ENCODE results near the gene CMKLR1.

Gene CMKLR1

DNA sequence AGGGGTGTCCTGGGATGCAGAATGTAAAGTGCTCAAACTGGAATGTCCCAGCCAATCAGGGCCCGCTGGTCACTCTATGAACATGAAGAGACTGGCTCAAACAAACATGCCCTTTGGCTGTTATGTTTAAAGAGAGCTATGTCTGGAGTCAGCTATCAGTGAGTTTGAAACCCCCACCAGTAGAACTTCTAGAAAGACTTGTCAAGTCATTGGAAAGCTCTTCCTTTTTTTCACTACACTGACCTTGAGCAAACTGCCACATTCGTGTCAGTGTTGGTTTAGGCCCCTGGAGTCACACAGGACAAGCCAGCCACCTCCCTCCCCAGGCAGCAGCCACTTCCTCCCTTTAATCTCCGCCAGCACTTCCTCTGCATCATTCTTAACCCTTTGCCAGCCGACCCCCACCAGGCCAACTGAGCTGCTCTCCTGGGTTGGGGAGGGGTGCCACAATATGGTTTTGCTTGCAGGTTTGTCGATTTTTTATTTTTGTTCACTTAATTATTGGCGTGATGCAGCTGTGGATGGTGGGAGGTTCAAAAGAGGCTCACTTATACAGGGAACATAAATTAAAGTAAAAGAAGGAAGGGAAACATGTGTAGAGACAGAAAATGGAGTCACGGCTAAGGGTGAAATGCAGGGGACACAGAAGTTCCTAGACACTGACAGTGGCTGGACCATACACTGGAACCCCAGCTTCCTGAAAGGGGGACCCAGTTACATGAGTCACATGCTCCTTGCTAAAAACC is 25.3 kb downstream of the CMKLR1 start:
- DNase-seq = no peak

DNA sequence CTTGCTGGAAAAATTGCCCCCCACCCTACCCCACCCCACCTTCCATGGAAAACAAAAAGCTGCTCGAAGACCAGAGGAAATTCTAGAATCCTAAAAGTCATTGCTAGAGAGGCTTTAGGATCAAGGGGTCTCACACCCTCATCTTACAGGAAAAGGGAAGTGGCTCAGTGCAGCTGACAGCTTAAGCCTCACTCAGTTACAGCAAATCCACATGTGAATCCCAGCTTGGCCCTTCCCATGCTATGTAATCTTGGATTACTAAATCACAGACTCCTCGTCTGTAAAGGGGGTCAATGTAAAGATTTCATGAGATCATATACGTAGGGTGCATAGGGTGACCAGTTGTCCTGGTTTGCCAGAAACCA is 25.9 kb downstream of the CMKLR1 start:
- no peak for DNase-seq

DNA sequence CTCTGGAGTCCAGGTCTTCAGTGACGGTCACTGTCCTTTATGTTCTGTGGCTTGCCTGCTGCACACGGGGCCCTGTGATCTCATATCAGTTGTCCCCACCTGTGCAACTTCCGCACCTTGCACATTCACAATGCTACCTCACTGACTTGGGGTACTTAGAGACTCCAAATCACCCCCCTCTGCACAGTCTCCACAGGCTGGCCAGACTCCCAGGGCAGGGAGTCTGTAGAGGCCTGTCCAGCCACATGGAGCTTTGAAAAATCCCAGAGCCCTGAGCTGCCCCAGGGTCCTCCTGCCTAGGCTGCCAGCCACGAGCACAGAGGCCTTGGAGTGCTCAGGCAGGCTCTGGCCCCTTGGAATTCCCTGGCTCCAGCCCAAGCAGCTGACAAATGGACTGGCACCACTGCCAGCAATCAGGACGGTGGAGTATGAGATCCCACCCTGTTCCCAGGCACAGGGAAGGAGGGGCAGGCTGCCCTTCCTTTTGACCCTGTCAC is 26.4 kb downstream of the CMKLR1 start:
- no peak for DNase-seq

DNA sequence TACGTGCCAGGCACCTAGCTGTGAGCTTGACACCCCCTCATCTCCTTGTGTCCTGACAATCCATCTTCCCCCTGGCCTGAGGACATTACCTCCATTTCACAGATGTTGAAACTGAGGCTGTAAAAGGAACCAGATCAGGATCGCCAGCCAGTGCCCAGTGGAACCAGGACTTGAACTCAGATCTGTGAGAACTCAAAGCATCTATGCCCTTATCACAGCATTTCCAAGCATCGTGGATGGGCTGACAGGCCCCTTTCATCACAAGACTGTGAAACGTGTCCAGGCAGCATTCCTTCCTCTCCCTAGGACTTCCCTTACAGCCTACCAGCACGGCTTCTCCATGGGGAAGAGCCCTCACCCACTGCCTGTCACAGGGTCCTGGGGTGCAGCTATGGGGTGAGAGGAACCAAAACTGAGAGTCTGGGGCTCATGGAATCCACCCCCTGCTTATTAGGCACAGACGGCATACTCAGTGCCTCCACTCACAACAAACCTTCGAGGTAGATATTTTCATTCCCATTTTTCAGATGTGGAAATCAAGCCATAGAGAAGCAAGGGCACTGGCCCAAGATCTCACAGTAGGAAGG is 26.9 kb downstream of the CMKLR1 start:
- DNase-seq = no peak

DNA sequence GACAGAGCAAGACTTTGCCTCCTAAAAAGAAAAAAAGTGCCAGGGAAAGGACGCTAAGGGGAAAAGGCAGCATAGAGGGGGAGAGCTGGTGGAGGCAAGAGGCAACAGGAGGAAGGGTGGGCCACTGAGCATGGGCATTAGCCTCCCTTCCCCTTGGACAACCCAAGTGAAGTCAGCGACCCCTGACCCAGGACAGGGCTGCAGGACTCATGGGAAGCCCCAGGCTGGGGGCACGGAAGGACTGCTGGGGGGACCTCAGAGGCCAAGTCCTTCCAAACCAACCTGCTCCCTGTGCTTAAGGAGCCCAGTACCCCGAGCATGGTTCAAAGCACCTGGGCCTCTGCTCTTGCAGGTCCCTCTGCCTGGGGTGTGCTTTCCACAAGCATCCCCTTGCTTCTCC is 27.5 kb downstream of the CMKLR1 start:
- no peak for DNase-seq

DNA sequence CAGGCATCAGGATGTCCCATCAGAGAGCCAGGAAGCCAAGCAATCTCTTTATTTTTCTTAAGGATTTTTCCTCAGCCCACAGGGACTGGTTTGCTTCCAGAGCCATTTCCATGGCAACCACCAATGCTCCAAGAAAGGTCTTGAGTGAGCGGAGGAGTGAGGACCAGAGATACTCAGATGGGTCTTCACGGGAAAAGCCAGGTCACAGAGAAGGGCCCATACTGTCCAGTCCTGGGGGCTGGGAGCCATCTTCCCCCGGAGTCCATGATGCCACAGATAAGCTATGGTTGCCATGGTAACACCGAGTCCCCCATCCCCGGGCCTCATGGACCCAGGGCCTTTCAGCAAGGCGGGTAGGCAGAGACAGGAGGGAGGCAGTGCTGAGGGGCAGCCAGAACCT is 28.6 kb downstream of the CMKLR1 start:
- no peak for DNase-seq

DNA sequence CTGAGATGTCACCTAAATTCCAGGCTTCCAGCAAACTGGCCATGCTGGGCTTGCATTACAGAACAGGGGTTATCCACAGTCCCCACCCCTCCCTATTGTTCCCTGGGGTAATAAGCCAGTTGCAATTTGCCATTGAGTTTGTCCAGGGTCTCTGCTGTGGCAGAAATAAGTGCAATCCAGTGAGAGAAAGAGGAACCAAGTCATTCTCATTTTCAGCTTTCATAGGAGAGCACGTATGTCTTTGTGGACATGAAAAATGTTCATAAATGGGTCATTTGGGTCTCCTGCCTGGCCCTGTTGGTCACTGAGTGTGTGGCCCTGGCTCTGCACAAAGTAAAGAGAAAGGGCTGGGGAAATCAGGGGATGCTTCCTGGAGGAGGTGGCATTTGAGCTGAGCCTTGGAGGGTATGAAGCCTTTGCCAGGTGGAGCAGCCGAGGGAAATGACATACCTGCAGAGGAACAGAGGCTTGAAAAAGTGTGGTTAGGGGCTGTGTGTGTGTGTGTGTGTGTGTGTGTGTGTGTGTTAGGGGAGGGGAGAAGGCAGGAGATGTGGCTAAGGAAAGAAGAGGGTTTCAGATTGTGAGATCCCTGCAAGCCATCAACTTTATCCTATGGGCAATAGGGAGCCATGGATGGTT is 29.3 kb downstream of the CMKLR1 start:
- DNase-seq = no peak

DNA sequence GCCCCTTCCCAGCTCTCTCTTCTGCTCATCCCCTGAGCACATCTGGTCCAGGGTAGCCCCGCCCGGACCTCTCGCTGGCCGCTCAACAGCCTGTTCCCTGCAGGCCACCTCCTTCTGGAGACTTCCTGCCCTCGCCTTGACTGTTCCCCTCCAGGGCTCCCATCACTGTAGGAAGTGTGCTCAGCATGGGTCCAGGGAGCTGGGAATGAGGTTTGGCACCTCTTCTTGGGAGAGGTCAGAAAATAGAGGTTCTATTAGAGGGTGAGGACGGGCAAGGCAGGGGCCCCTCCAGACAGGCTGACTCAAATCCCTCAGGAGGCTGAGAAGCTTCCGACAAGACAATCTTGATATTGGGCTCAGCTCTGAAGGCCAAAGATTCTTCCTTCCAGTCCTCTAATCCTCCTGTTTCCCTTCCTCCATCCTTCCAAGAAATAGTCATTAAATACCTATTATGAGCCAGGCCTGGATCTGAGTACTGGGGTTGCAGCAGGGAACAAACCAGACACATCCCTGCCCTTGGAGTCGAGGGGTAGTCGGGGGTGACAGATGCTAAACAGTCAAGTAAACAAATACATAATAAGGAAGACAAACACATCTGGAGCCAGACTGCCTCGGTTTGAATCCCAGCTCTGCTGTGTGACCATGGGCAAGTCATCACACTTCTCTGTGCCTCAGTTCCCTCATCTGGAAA is 30.6 kb downstream of the CMKLR1 start:
- DNase-seq = no peak

DNA sequence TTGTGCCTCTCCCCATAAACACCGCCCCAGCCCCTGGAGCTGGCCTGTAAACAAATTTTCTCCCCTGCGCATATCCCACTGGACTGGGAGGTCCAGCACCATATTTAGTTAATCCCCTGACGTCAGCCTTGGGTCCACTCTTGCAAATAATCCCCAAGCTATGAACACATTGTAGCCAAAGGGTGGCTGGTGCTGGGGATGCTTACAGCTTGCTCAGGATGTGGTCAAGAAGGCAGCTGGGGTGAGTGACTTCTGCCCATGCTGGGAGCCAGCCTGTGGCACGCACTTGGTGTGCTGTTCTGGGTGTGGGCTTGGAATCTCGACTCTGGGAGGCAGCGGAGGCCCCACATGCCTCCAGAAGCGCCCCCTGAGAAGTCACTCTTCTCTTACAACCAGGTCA is 32.1 kb downstream of the CMKLR1 start:
- no peak for DNase-seq

DNA sequence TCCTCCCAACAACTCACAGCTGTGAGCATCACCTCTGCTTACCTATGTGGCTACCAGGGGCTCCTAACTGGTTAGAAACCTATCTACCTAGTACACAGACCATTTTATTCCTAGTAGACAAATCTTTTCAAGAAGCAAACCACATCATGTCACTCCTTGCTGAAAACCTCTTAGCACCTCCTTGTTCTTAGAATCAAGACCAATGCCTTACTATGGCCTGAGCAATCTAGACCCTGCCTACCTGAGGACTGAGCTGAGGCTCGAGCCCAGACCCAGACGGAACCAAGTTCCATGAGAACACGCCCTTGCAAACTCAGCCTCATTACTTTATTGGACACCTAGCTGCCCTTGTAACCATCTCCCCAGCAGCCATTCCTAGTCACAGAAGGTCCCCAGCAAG is 32.6 kb downstream of the CMKLR1 start:
- no peak for DNase-seq

DNA sequence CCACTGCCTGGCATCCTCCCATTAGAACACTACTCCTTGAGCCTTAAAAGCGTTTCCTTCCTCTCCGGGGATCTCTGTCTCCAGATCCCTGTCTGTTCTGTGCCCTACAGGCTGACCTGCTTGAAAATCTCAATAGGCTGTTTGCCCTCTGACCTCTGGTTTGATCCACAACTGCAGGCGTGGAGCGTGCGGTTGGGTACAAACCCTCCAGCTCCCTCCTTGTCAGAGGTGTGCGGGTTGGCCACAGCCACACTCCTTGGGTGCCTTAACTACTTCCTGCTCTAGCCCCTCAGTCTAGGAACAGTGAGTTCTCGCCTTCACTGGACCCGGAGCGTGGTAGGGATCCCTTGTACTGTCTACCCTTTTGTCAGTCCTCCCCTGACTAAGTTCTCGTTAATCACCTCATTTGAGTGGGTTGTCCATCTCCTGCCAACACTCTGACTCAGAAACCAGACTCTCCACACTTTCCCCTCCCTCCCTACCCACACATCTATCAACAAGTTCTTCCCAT is 33.1 kb downstream of the CMKLR1 start:
- no peak for DNase-seq

DNA sequence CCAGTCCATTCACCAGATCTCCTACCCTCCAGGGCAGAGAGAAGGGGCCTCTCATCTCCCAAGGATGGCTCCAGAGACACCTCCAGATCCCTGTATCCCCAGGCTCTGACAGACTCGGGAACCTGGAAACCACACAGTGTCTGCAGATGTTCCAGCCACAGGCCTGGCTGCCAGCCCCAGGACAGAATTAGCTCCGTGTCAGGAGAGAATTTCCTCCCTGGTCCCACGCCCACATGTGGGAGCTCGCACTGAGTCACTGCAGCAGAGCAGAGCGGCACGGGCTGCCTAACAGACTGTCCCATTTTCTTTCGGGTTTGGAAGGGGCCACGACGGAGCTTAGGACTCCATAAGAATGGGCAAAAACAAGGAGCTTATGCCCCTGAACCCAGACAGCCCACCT is 33.6 kb downstream of the CMKLR1 start:
- DNase-seq = no peak

DNA sequence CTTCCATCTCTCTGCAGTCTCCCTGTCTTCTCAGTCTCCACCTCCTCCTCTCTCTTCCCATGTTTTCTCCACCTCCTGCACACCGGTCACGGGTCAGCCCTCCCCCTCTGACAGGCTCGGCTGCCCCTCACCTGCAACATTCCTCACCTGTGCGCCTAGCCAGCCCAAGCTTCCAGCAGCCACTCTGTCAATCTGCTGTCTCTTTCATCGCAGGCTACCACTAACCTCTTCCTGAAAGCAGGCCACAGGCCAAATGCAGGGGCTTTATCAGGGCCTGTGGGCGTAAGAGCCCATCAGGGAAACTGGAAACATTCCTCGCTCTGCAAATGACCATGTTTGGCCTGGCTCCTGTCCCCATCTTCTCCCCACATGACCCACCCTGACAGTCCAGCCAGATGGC is 34.5 kb downstream of the CMKLR1 start:
- no peak for DNase-seq

DNA sequence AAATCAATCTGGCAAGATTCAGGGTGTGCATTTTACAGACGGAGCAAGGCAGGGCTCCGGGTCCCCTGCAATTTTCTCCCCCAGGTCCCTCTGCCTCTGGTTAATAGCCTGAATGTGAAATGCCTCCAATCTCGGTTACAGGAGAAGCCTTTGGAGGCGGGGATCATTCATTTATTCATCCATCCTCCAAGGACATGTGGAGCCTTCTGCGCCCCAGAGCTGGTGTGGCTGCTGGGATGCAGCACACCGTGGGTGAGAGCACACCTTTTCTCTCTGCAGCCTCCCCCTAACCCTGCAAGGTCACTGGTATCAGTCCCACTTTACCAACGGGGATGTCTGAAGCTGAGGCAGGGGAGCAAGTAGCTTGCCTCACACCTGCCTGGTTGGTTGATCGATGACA is 35.4 kb downstream of the CMKLR1 start:
- no peak for DNase-seq

DNA sequence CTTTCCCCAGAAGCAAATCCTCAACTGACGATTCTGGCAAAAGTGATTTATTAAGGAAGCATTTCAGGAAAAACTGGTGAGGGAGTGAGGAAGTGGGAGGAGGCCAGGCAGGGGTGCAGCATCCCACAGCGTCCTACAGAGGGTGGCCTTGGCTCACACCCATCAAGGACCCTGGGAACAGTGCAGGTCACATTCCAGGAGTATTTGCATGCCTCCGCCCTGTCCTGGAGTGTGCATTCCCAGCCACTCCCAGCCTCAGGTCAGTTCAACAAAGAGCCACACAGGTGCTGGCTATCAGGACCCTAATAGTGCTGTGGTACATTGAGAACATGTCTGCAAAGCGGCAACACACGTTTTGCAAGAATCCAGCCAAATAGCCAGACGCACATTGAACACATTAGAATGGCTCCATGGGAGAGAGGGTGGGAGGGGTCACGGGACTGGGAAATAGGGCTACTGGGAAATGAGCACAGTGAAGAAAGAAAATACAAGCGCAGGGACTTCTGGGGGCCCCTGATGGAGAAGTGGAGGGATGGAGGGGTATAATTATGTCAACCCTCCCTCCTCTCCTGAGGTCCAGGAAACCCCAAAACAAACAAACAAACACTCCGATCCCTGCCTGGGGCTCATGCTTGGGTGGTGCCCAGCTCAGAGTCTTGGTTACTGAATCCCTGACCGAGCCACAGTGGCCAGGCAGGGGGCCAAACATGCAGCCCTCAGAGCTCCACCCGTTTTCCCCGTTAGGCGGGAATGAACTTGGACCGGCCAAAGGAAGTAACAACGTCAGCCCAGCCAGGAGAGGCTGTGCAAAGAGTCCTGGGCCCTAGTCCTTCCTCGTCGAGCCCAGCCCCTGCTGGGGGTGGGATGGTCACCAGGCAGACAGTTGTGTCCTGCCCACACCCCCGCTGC is 36.5 kb downstream of the CMKLR1 start:
- DNase-seq = no peak

DNA sequence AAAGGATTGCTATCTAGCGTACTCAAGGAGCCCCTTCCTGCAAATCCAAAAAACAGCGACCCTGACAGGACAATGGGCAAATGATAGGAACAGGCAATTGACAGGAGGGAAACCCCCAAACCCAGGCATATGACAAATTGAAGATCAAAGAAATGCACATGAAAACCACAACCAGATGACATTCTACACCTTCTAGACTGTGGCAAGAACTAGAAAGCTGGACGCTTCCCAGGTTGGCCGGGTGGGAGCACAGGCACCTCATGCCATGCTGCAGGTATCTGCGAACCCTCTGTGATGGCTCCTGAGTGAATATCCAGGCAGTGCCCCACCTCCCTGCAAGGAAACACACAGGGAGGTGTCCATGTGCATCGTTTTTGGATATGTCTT is 37.1 kb downstream of the CMKLR1 start:
- DNase-seq = no peak

DNA sequence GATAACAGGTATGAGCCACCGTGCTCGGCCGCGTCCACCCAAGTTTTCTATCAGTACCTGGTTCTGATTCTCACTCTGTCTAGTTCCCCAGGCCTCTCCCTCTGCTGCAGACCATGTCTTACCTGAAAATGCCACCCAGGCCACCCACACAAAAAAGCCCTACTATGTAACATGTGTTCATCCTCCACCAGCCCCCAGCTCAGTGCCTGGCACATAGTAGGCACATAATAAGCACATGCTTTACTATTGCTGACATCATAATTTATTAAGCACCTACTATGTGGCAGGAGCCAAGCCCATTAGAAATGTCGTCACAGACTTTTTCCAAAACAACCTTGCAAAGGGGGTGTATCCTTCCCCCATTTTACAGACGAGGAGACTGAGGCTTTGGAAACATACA is 37.8 kb downstream of the CMKLR1 start:
- DNase-seq = no peak

DNA sequence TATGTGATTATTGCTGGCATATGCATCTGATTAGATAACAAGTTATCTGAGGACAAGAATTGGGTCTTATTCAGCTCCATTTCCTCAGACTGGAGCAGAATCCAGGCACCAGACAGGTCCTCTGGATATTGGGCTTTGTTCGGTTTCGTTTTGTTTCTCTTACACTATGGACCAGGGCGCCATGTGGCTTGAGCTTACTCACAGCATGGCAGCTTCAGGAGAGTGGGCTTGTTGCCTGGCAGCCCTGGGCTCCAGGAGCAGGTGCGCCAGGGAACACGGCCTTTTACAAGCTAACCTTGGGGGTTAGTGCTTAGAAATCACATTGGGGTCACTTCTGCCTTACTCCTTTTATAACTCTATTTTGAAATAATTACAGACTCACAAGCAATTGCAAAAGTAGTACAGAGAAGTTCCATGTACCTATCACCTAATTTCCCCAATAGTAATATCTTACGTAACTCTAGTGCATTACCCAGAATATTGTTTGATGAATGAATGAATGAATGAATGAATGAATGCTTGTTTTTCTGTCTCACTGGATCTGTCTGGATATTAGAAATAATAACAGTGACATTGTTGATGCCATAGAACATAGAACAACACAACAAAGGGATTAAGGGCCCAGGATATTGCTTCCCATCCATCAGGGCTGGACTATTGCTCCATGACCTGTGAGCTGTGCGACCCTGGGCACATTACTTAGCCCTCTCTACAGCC is 39.0 kb downstream of the CMKLR1 start:
- DNase-seq = no peak

DNA sequence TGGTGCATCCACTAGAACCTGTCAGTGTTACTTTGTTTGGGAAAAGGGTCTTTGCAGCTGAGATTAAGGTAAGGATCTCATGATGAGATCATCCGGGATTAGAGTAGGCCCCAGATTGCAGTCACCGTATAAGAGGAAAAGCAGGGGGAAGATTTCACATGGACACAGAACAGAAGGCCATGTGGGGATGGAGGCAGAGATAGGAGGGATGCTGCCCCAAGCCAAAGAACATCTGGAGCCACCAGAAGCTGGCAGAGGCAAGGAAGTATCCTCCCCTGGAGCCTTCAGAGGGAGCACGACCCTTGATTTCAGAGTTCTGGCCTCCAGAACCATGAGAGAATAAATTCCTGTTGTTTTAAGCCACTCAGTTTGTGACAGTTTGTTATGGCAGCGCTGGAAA is 39.6 kb downstream of the CMKLR1 start:
- no peak for DNase-seq

DNA sequence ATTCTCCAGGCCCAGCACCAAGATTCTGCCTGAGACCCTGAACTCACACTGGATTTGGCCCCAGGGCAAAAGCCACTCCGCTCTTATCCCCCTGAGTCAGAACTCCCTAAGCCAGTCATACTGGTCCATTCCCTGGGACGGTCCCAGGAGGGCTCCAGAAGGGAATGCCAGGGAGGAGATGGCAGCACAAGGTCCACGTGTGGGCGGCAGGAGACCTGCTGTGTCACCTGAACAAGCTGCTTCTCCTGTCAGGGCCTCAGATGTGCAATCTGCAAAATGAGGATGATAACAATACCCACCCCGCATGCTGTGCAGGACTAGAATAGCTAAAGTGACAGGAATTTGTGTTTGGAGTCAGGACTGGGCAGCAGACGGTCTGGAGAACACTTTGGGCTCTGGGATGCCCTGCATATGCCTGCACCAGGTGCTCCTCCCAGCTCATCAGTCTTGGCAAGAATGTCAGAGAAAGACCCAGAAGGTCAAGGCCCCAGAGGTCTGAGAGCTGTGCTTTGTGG is 40.3 kb downstream of the CMKLR1 start:
- no peak for DNase-seq

DNA sequence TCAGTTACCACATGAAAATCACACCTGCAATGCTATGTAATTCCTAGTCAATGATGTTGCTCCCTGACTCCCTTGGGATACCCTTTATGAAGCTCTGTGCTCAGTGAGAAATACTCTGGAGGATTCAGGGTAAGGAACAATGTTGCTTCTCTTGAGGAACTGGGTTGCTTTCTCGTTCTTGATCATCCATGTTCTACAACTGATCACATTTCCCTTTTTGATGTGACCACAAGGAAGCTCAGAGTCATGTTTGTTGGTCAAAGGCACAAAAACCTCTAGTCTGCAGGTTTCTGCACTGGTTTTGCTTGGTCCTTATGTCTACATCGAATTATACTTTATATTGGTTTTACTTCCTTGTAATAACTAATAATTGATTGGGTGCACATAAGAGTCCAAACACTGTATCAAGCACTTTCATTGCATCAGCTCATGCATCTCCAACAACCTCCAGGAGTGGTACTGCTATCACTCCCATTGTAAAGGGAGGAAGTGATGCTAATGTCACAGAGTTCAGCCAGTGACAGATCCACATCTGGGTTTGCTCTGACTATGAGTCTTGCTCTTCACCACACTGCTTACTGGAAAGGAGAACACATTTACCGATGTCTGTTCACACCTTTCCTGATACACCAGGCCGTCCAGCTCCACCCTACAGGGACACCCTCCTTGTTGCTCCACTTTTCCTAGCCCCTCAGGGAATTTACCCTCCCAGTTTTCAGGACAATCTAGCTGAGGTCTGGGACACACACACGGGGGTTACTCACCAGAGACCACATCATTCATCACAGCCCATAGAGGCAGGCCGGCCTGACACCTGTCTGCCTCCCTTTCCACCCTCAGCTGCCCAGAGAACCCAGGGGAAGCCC is 41.0 kb downstream of the CMKLR1 start:
- no peak for DNase-seq
